Pancreas (tissue), 10 donors: ENCODE measurements around the gene GIPC3. TPM values are rescaled to one million over a fixed set of nuclear protein-coding genes. Genes with fewer than 3 reads are reported as not detected.

Source experiments
- ATAC-seq, 4 donors: fragments of 200-7000 bp; cut with Tn5 transposase; one replicate each; pipeline versions ENCODE4 v1.8.0 to v1.9.1; 2020; ENCODE audit warnings: mild to moderate bottlenecking in 4 of 4, moderate library complexity in 4 of 4
- DNase-seq, 6 donors: peaks; one replicate each; pipeline ENCODE4 v3.0.0-alpha.2; 2020
- FAIRE-seq: peaks from 2 replicates; lab custom pipeline; 2012; peaks lifted over from hg19 to GRCh38; lab: Jason Lieb, UNC
- H3K27ac ChIP-seq, 4 donors: fragments of 200-600 bp; sonication (generic); 1 replicate in 3 of 4; 2 replicates in 1 of 4; pipeline versions ENCODE4 v1.5.0 to v1.8.0; 2020
- H3K27me3 ChIP-seq, 4 donors: fragments of 200-600 bp; one replicate each; pipeline ENCODE4 v1.8.0; 2021
- H3K36me3 ChIP-seq, 3 donors: fragments of 200-600 bp; sonication (generic) in 1 of 3; one replicate each; pipeline versions ENCODE4 v1.5.0 to v1.8.0; 2020 to 2021
- H3K4me1 ChIP-seq, 3 donors: fragments of 200-600 bp; one replicate each; pipeline ENCODE4 v1.8.0; 2021
- H3K4me3 ChIP-seq, 4 donors: fragments of 200-600 bp; sonication (generic) in 2 of 4; one replicate each; pipeline versions ENCODE4 v1.5.0 to v1.8.0; 2020 to 2021
- H3K9me3 ChIP-seq, 4 donors: fragments of 200-600 bp; one replicate each; pipeline ENCODE4 v1.8.0; 2021
- CTCF ChIP-seq, 4 donors: fragments of 200-600 bp; sonication (generic) in 3 of 4; IDR thresholded peaks; one replicate each; pipeline versions ENCODE4 v1.5.0 to v1.8.0; 2021; ENCODE audit warnings: antibody characterized with exemption in 4 of 4
- WGBS, 2 donors: extraction: QIAGEN DNeasy Blood & Tissue Kit; methylation state at CpG; one replicate each; pipeline ENCODE4 v1.1.7; 2013; 5-methylcytosine and 5-hydroxymethylcytosine counted together
- intact Hi-C, 3 donors: fragments of 100-400 bp; cut with DNase I; formaldehyde crosslinking; loops; one replicate each; pipeline versions ENCODE4 v1.11.1 to v1.14.2; 2022
- polyA plus RNA-seq, 2 donors: library from polyadenylated mRNA; stranded (reverse); fragments of 200-250 nt; gene quantifications; one replicate each; pipeline ENCODE4 v1.2.3, GENCODE V29; 2013
- total RNA-seq, 6 donors: library from RNA; stranded (reverse); fragmentation: NEBNext Ultra II Directional in 4 of 6; extraction: Animal tissue kit (Norgen Biotek cat#: 25700) in 4 of 6; gene quantifications; one replicate each; pipeline versions ENCODE4 v1.2.1 to v1.2.4, GENCODE V29; 2021 to 2023
- donor health status: healthy with polysubstance abuse.
- donor health status: DM: no; HTN: no; CAD: no; lungs with moderate emphysema.
- donor health status: DM: no; HTN: no; CAD: no.
- donor health status: control.
- donor health status: control.
- donor health status: Bipolar disorder and iron deficiency.
- donor health status: DM: yes; HTN: yes; CAD: no.
- donor health status: DM: no; HTN: no; CAD: no.
- donor health status: DM: no; HTN: no; CAD: no.
- donor health status: DM: yes; HTN: yes; CAD: no.

The GIPC3 gene
- total and polyA plus RNA-seq, 8 donors: 0.17 to 0.92 (median 0.30) TPM

GRCh38 chr19:3620145-3620816 lies 35.0 kb downstream of the GIPC3 start:
- H3K9me3 ChIP-seq: no peaks in the 10 kb centered on the region
- H3K27me3 ChIP-seq: no peaks in the 10 kb centered on the region
- ATAC-seq: no peak
- H3K4me3 ChIP-seq: no peak overlapping the region
- no peak overlapping the region for H3K27ac ChIP-seq
- TF ChIP-seq CTCF (IDR thresholded peaks at IDR 0.05): no peak
- DNase-seq: peak in 1 of 6 donors; percentile 58
- intact Hi-C loops: no loop called here
- no peak for FAIRE-seq
- H3K4me1 ChIP-seq: peaks cover 0 to 5% (median 0%) of the 10 kb centered on the region in 3 donors
- H3K36me3 ChIP-seq: no peaks in the 10 kb centered on the region
- WGBS, 2 donors: 83 to 86% methylated on average over 17 to 19 of the region's 19 CpGs

GRCh38 chr19:3620817-3621547 lies 35.7 kb downstream of the GIPC3 start:
- H3K9me3 ChIP-seq: no peaks in the 10 kb centered on the region
- intact Hi-C loops: no loop called here
- H3K4me1 ChIP-seq: peaks cover 0 to 12% (median 7%) of the 10 kb centered on the region in 3 donors
- ATAC-seq (no peak), DNase-seq (peak in 1 of 6 donors; percentile 77), FAIRE-seq (no peak)
- H3K36me3 ChIP-seq: no peaks in the 10 kb centered on the region
- no peak overlapping the region for H3K4me3 ChIP-seq
- H3K27me3 ChIP-seq: no peaks in the 10 kb centered on the region
- no peak overlapping the region for H3K27ac ChIP-seq
- WGBS, 2 donors: 88 to 90% methylated on average over 24 of the region's 24 CpGs
- no peak for TF ChIP-seq CTCF (IDR thresholded peaks at IDR 0.05)

- H3K4me1 ChIP-seq: peaks cover 0 to 13% (median 7%) of the 10 kb centered on the region in 3 donors
- no peaks in the 10 kb centered on the region for H3K9me3 ChIP-seq
- intact Hi-C loops: no loop called here
- DNase-seq (peak in 1 of 6 donors; percentile 75), FAIRE-seq (no peak), ATAC-seq (no peak)
- no peak overlapping the region for H3K4me3 ChIP-seq
- H3K27me3 ChIP-seq: no peaks in the 10 kb centered on the region
- TF ChIP-seq CTCF (IDR thresholded peaks at IDR 0.05): no peak
- no peaks in the 10 kb centered on the region for H3K36me3 ChIP-seq
- WGBS, 2 donors: 90 to 92% methylated on average over 15 of the region's 15 CpGs
- H3K27ac ChIP-seq: no peak overlapping the region
Measured at GRCh38 chr19:3621689-3622088, 36.4 kb downstream of the GIPC3 start.

DNA sequence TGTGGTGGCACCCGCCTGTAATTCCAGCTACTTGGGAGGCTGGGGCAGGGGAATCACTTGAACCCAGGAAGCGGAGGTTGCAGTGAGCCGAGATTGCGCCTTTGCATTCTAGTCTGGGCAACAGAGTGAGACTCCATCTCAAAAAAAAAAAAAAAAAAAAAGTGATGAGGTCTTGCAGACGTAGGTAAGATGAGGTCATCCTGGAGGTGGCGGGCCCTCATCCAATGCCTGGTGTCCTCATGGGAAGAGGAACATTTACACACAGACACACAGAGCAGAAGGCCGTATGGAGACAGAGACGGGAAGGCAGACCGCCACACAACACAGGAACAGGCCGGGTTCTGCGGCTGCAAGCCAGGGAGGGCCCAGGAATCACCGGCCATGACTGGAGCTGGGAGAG lies 36.9 kb downstream of the GIPC3 start:
- no peak for FAIRE-seq
- Histone ChIP-seq H3K27me3 (no peaks in the 10 kb centered on the region), H3K4me1 (peaks cover 0 to 13% (median 7%) of the 10 kb centered on the region in 3 donors), H3K9me3 (no peaks in the 10 kb centered on the region), H3K4me3 (no peak overlapping the region), H3K36me3 (no peaks in the 10 kb centered on the region), H3K27ac (no peak overlapping the region)
- DNase-seq: no peak
- TF ChIP-seq CTCF (IDR thresholded peaks at IDR 0.05): no peak
- WGBS, 2 donors: 83 to 86% methylated on average over 12 of the region's 12 CpGs
- ATAC-seq: no peak
- intact Hi-C loops: no loop called here

DNA sequence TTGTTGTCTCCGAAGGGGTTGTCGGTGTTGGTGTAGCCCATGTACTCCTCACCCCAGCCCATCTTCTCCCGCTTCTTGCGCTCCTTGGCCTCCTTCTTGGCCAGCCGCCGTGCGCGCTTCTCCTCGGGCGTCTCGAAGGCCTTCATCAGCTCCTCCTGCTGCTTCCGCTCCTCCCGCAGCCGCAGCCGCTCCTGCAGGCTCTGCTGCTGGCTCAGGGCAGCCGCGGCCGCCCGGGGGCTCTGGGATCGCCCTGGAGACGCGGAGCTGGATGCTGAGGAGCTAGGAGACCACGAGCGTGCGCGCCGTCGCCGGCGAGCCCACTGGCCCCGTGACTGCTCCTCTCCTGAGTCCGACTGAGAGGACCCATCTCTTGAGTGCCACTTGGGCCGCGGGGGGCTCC lies 38.4 kb downstream of the GIPC3 start:
- no peak overlapping the region for H3K27ac ChIP-seq
- intact Hi-C loops: no loop called here
- TF ChIP-seq CTCF (IDR thresholded peaks at IDR 0.05): no peak
- 90 to 93% methylated on average over 34 of the region's 34 CpGs for WGBS, 2 donors
- no peaks in the 10 kb centered on the region for H3K36me3 ChIP-seq
- FAIRE-seq (no peak), DNase-seq (peak in 2 of 6 donors; percentile 27 to 67), ATAC-seq (no peak)
- no peaks in the 10 kb centered on the region for H3K27me3 ChIP-seq
- H3K9me3 ChIP-seq: no peaks in the 10 kb centered on the region
- no peak overlapping the region for H3K4me3 ChIP-seq
- H3K4me1 ChIP-seq: peaks cover 0 to 13% (median 7%) of the 10 kb centered on the region in 3 donors
